ENCODE data around the gene ARFGAP1.
"Not testable (repeated sequence)": the region's sequence is repeated elsewhere in the genome, so short reads cannot be mapped to it uniquely, and the experiment has no call there.

Gene ARFGAP1

DNA sequence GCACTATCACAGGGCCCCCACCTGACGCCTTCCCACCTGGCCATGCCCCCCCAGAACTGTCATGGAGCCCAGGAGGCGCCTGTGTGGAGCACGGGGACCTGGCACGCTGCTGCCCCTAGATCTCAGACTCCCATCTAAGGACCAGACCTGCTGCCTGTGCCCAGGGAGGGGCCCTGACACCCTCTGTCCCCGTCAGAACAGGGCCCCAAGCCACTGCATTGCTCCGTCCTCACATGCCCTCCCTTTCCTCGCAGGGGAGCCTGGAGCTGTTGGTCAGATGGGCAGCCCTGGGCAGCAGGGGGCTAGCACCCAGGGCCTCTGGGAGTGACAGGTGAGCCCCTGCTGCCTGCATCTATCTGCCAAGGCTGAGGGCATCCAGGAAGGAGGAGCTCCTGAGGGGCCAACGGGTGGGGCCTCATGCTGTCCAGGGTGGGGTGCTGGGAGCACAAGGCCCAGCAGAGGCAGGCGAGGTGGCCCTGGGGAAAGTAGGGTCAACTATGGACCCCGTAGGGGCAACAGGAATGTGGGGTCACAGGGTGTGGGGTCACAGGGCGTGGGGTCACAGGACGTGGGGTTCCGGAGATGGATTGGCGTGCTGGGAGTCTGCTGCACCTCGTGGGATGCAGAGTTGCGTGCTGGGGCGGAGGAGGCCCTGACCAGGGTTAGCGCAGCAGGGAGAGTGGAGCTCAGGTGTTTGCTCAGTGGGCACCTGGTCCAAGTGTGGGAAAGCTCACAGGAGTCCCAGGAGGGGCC lies 56.9 kb downstream of the ARFGAP1 start:
- H3K36me3 ChIP-seq (ENCODE audit: insufficient read depth, low read length) = no peaks in the 10 kb centered on the region
- H3K9me3 ChIP-seq (ENCODE audit: low read length) = peaks cover 6% of the 10 kb centered on the region
- no peak overlapping the region for H3K4me3 ChIP-seq (ENCODE audit: low read depth in 1 of 2, low read length in 2 of 2)
- peaks cover 0 to 38% of the 10 kb centered on the region in 2 donors for H3K27me3 ChIP-seq (ENCODE audit: control insufficient read depth in 1 of 2, insufficient read depth in 2 of 2, low read length in 2 of 2)
- H3K27ac ChIP-seq (ENCODE audit: low read depth, low read length) = no peak overlapping the region
- no peaks in the 10 kb centered on the region for H3K4me1 ChIP-seq (ENCODE audit: insufficient read depth, low read length)
- no peak overlapping the region for H3K9ac ChIP-seq (ENCODE audit: low read length)

DNA sequence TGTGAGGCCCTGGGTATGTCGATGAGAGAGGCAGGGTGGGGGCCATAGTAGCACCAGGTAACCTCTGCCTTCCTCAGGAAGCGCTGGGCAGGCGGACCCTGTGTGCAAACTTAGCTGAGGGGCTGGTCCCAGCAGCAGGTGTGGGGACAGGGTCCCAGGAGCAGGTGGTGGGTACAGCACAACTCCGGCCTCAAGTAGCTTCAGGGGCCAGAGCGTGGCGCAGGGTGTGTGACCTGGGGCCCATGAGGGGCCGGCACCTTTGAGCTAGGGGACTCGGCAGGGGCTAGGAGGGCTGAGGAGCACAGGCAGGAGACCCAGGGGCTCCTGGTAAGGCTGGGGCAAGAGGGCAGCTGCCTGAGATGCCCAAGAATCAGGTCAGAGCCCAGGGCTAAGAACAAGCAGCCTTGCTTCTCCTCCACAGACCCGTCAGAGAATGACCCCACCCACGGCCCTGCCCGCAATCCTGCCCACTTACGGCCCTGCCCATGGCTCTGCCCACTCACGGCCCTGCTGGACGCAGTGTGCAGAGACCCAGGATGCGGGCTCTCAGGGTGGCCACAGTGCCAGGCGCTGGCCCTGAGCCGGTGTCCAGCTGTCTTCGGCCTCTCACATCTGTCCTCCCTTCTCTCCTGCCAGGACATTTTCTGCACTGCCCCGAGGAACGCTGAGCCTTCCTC lies 57.6 kb downstream of the ARFGAP1 start:
- H3K27me3 ChIP-seq (ENCODE audit: control insufficient read depth in 1 of 2, insufficient read depth in 2 of 2, low read length in 2 of 2) = peaks cover 0 to 36% of the 10 kb centered on the region in 2 donors
- H3K4me1 ChIP-seq (ENCODE audit: insufficient read depth, low read length) = no peaks in the 10 kb centered on the region
- no peak overlapping the region for H3K27ac ChIP-seq (ENCODE audit: low read depth, low read length)
- no peak overlapping the region for H3K4me3 ChIP-seq (ENCODE audit: low read depth in 1 of 2, low read length in 2 of 2)
- H3K9me3 ChIP-seq (ENCODE audit: low read length) = peaks cover 6% of the 10 kb centered on the region
- H3K9ac ChIP-seq (ENCODE audit: low read length) = no peak overlapping the region
- H3K36me3 ChIP-seq (ENCODE audit: insufficient read depth, low read length) = no peaks in the 10 kb centered on the region

DNA sequence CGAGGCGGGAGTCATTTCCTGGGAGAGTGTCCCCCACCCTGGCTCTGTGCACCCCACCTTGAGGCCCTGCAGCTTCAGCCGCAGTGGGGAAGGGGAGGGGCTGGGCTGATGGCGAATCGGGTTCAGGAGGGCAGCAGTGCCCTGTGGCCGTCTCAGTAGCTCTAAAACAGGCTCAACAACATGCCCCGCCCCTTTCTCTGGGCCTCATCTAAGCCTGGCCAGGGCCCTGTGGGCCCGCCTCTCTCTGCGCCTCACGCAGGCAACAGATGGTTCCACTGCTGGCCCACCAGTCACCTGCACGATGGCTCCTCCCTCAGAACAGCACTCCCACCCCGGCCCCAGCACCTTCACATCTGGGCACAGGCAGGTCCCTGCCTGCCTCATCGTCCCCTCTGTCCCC lies 58.3 kb downstream of the ARFGAP1 start:
- H3K27me3 ChIP-seq (ENCODE audit: control insufficient read depth in 1 of 2, insufficient read depth in 2 of 2, low read length in 2 of 2) = peaks cover 0 to 29% of the 10 kb centered on the region in 2 donors
- H3K27ac ChIP-seq (ENCODE audit: low read depth, low read length) = no peak overlapping the region
- no peaks in the 10 kb centered on the region for H3K36me3 ChIP-seq (ENCODE audit: insufficient read depth, low read length)
- H3K9ac ChIP-seq (ENCODE audit: low read length) = no peak overlapping the region
- H3K4me3 ChIP-seq (ENCODE audit: low read depth in 1 of 2, low read length in 2 of 2) = no peak overlapping the region
- H3K9me3 ChIP-seq (ENCODE audit: low read length) = peaks cover 6% of the 10 kb centered on the region
- H3K4me1 ChIP-seq (ENCODE audit: insufficient read depth, low read length) = no peaks in the 10 kb centered on the region

DNA sequence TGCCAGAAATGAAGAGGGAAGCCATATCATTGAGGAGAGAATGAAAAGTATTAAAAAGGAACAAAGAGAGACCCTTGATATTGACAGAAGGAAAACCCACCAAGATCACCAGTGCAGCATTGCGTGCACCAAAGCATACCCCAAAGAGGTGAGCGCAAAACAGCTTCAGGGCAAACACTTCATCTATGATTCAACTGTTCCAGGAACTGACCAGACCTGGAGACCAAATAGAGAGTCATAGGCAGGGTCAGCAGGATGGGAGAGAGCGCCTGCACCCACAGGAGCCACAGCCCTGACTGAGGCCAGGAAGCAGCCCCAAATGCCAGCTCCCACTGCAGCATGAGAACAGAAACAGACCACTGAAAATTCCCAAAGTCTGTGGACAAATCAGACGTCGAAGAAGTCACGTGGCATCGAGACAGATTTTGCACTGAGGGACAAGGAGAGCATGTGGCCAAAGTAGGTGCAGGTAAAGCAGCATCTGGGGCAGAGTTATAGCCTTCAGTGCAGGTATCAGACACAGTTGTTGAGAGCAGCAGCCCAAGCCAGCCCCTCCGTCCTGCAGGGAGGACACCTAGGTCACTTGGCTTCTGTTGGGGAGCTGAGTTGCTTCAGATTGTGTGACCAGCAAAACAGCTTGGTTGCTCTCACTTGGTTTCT lies 59.3 kb downstream of the ARFGAP1 start:
- Histone ChIP-seq H3K27ac (ENCODE audit: low read depth, low read length) (no peak overlapping the region), H3K4me3 (ENCODE audit: low read depth in 1 of 2, low read length in 2 of 2) (no peak overlapping the region), H3K4me1 (ENCODE audit: insufficient read depth, low read length) (no peaks in the 10 kb centered on the region), H3K9ac (ENCODE audit: low read length) (no peak overlapping the region), H3K27me3 (ENCODE audit: control insufficient read depth in 1 of 2, insufficient read depth in 2 of 2, low read length in 2 of 2) (peaks cover 0 to 21% of the 10 kb centered on the region in 2 donors), H3K9me3 (ENCODE audit: low read length) (peaks cover 6% of the 10 kb centered on the region), H3K36me3 (ENCODE audit: insufficient read depth, low read length) (no peaks in the 10 kb centered on the region)

DNA sequence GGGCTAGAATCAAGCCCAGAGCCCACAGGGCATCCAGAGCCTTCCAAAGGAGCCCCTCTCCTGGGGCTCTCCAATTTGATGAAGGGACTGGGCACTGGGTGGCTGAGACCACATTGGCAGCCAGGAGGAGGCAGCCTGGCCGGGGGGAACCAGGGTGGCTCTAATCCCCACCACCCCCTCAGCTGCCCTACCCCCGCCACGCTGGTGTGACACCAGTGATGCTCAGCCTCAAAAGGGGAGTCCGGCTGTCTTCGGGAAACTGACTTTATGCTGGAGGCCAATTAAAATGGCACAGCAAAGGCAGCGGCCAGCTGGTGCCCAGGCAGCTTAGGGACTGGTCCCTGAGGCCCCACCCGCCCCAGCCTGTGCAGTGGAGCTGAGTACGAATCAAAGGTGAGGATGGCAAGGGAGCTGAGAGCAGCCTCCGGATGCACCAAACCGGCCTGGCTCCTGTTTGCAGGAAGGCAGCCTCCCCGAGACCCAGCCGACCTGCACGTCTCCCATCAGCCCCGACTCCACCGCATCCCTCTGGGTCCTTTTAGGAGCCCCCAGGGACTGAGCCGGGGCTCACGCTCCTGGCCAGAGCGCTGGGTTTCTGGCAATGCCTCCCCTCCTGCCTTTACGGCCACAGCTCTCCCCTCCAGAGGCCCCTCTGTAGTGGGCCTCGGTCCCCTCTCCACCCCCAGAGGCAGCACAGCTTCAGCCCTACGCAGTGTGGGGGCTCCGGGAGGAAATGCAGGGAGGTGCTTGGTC lies 60.1 kb downstream of the ARFGAP1 start:
- Histone ChIP-seq H3K9me3 (ENCODE audit: low read length) (peaks cover 6% of the 10 kb centered on the region), H3K4me1 (ENCODE audit: insufficient read depth, low read length) (no peaks in the 10 kb centered on the region), H3K4me3 (ENCODE audit: low read depth in 1 of 2, low read length in 2 of 2) (no peak overlapping the region), H3K27ac (ENCODE audit: low read depth, low read length) (no peak overlapping the region), H3K27me3 (ENCODE audit: control insufficient read depth in 1 of 2, insufficient read depth in 2 of 2, low read length in 2 of 2) (peaks cover 4 to 21% of the 10 kb centered on the region in 2 donors), H3K36me3 (ENCODE audit: insufficient read depth, low read length) (no peaks in the 10 kb centered on the region), H3K9ac (ENCODE audit: low read length) (no peak overlapping the region)

DNA sequence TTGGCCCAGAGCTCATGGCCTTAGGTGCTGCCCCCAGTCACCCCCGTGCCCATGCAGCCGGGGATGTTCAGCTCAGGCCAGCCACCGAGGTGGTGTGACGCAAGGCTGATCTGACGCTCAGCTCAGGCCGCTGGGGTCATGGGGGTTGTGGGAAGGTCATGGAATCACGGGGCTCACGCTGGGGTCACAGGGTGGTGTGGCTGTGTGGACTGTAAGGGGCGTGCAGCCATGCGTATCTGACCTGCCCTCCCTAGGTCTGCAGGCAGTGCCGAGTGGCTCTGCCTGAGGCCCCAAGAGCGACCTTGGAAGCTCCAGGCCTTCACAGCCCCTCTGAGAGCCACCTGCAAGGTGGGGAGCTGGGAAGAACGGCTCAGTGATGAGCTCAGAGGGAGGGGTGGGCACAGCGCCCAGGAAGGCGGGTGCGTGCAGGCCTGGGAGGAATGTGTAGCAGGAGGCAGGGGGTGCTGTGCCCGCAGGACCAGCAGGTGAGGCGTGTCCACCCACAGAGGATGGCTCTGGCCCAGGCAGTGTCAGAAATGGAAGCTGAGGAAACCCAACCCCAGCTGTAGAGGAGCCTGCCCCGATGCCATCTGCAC lies 60.7 kb downstream of the ARFGAP1 start:
- Histone ChIP-seq H3K27me3 (ENCODE audit: control insufficient read depth in 1 of 2, insufficient read depth in 2 of 2, low read length in 2 of 2) (peaks cover 5 to 21% of the 10 kb centered on the region in 2 donors), H3K9ac (ENCODE audit: low read length) (no peak overlapping the region), H3K9me3 (ENCODE audit: low read length) (peaks cover 6% of the 10 kb centered on the region), H3K4me3 (ENCODE audit: low read depth in 1 of 2, low read length in 2 of 2) (no peak overlapping the region), H3K27ac (ENCODE audit: low read depth, low read length) (no peak overlapping the region), H3K4me1 (ENCODE audit: insufficient read depth, low read length) (no peaks in the 10 kb centered on the region), H3K36me3 (ENCODE audit: insufficient read depth, low read length) (no peaks in the 10 kb centered on the region)

DNA sequence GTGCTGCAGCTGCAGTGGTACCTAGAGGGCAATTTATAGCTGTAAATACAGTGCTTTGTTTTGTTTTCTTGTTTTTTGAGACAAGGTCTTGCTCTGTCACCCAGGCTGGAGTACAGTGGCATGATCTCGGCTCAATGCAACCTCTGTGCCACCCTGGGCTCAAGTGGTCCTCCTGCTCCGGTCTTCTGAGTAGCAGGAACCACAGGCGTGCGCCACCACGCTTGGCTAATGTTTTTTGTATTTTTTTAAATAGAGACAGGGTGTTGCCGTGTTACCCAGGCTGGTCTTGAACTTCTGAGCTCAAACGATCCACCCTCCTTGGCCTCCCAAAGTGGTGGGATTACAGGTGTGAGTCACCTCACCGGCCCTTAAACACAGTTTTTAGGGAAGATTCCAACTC lies 61.7 kb downstream of the ARFGAP1 start:
- no peak overlapping the region for H3K9ac ChIP-seq (ENCODE audit: low read length)
- H3K4me3 ChIP-seq (ENCODE audit: low read depth in 1 of 2, low read length in 2 of 2) = no peak overlapping the region
- no peak overlapping the region for H3K27ac ChIP-seq (ENCODE audit: low read depth, low read length)
- H3K4me1 ChIP-seq (ENCODE audit: insufficient read depth, low read length) = no peaks in the 10 kb centered on the region
- H3K27me3 ChIP-seq (ENCODE audit: control insufficient read depth in 1 of 2, insufficient read depth in 2 of 2, low read length in 2 of 2) = peaks cover 5 to 17% of the 10 kb centered on the region in 2 donors
- H3K36me3 ChIP-seq (ENCODE audit: insufficient read depth, low read length) = no peaks in the 10 kb centered on the region
- H3K9me3 ChIP-seq (ENCODE audit: low read length) = peaks cover 6% of the 10 kb centered on the region

DNA sequence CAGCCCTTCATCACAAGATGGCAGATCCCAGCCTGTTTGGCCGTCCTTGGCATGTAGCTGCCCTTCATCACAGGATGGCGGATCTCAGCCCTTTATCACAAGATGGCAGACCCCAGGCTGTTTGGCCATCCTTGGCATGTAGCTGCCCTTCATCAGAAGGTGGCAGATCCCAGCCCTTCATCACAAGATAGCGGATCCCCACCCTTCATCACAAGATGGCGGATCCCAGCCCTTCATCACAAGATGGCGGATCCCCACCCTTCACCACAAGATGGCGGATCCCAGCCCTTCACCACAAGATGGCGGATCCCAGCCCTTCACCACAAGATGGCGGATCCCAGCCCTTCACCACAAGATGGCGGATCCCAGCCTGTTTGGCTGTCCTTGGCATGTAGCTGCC lies 62.4 kb downstream of the ARFGAP1 start:
- not testable (repeated sequence) for H3K4me3 ChIP-seq (ENCODE audit: low read depth in 1 of 2, low read length in 2 of 2); H3K4me1 ChIP-seq (ENCODE audit: insufficient read depth, low read length); H3K27ac ChIP-seq (ENCODE audit: low read depth, low read length); H3K9ac ChIP-seq (ENCODE audit: low read length); H3K27me3 ChIP-seq (ENCODE audit: control insufficient read depth in 1 of 2, insufficient read depth in 2 of 2, low read length in 2 of 2); H3K36me3 ChIP-seq (ENCODE audit: insufficient read depth, low read length); H3K9me3 ChIP-seq (ENCODE audit: low read length)

DNA sequence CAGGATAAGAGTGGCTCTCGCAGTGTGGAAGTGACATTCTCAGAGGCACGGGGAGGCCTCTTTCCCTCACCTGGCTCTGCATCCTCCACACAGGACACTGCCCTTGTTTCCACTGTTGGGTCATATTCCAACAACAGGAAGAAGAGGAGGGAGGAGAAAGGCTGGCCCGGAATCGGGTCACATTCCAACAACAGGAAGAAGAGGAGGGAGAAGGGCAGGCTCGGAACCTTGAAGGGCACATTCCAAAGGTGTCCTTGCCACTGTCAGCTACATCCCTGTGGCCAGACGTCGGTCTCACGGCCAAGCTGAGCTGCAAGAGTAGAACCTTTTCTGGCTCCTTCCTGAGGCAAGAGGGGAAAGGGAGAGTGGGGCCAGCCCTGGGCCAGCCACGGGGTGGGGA lies 63.1 kb downstream of the ARFGAP1 start:
- Histone ChIP-seq H3K9ac (ENCODE audit: low read length) (no peak overlapping the region), H3K4me1 (ENCODE audit: insufficient read depth, low read length) (no peaks in the 10 kb centered on the region), H3K27me3 (ENCODE audit: control insufficient read depth in 1 of 2, insufficient read depth in 2 of 2, low read length in 2 of 2) (peaks cover 5 to 7% of the 10 kb centered on the region in 2 donors), H3K9me3 (ENCODE audit: low read length) (peaks cover 6% of the 10 kb centered on the region), H3K36me3 (ENCODE audit: insufficient read depth, low read length) (no peaks in the 10 kb centered on the region), H3K4me3 (ENCODE audit: low read depth in 1 of 2, low read length in 2 of 2) (no peak overlapping the region), H3K27ac (ENCODE audit: low read depth, low read length) (no peak overlapping the region)

DNA sequence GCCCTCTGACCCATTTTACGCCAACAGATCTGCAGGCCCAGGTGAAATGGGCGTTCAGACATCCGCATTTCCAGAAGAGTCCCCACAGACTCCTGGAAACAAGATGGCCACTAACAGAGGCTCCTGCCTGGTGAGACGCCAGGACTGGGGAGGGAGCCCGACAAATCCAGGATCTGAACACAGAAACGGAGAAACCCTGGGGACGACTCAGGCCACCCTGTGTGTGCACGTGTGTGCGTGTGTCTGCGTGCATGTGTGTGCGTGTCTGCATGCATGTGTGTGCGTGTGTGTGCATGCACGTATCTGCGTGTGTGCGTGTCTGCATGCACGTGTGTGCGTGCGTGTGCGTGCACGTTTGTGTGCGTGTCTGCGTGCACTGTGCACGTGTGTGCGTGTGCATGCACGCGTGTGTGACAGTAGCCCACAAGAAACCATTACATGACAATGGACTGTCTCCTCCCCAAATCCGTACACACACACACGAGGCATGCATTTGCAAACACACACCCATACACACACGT lies 63.7 kb downstream of the ARFGAP1 start:
- no peak overlapping the region for H3K27ac ChIP-seq (ENCODE audit: low read depth, low read length)
- H3K9me3 ChIP-seq (ENCODE audit: low read length) = peaks cover 6% of the 10 kb centered on the region
- H3K36me3 ChIP-seq (ENCODE audit: insufficient read depth, low read length) = no peaks in the 10 kb centered on the region
- H3K4me1 ChIP-seq (ENCODE audit: insufficient read depth, low read length) = no peaks in the 10 kb centered on the region
- no peak overlapping the region for H3K4me3 ChIP-seq (ENCODE audit: low read depth in 1 of 2, low read length in 2 of 2)
- no peak overlapping the region for H3K9ac ChIP-seq (ENCODE audit: low read length)
- H3K27me3 ChIP-seq (ENCODE audit: control insufficient read depth in 1 of 2, insufficient read depth in 2 of 2, low read length in 2 of 2) = peaks cover 5 to 7% of the 10 kb centered on the region in 2 donors

All from muscle layer of colon (tissue), 2 donors.